ENCODE data around the gene CPXM2. TPM values are rescaled to one million over a fixed set of nuclear protein-coding genes. Genes with fewer than 3 reads are reported as not detected.

The CPXM2 gene
- total and polyA plus RNA-seq, 2 experiments from 2014 or later, result 3.7 to 4.9 TPM

DNA sequence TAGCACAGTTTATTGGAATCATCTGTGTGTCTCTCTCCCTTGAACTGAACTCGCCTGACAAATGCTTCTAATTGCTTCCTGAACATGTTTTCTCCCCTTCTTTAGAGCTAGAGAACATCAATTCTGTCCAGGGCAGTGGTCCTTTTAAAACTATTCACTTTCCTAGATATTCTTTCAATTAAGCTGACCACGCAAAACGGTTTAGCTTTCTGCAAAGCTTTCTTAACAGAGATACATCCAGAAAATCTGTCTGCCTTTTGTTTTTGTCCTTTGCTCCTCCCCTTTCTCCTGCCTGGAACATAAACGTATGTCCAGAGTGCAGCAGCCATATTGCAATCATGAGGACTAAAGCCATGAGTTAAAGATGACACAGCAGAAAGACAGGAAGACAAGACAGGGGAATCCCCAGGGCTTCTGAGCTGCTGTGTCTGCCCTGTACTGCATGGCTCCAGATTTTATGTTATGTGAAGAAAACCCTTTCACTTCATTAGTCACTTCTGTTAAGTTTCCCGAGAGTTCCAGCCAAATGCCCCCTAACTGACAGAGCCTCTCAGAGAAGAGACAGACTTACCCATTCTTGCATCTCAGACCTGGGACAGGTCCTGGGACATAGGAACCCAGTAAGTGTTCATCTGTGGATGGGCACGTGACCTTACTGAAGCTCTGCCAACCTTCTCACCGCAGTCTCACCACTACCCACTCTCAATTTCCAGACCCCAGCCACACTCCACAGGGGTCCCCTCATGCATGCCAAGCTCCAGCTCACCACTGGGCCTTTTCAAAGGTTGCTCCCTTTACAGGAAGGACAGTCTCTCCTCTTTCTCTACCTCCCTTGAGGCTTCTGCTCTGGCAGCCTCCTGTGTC is 35.0 kb upstream of the CPXM2 start:
- Histone ChIP-seq H3K4me2 (no peak overlapping the region), H3K4me1 (ENCODE audit: insufficient read depth) (no peaks in the 10 kb centered on the region), H3K4me3 (no peak overlapping the region), H3K27me3 (peaks cover 4% of the 10 kb centered on the region), H3K9me2 (replicated peaks; ENCODE audit: insufficient read depth) (no peaks in the 10 kb centered on the region), H3K27ac (no peak overlapping the region), H4K20me1 (ENCODE audit: insufficient read depth, poor library complexity, severe bottlenecking) (no peaks in the 10 kb centered on the region), H3K36me3 (replicated peaks; ENCODE audit: insufficient read depth, low read depth) (no peaks in the 10 kb centered on the region), H2AFZ (no peak overlapping the region), H3K79me2 (no peaks in the 10 kb centered on the region), H3K9me3 (ENCODE audit: low read depth) (no peaks in the 10 kb centered on the region)
- no peak for TF ChIP-seq EZH2phosphoT487 (IDR thresholded peaks at IDR 0.05; ENCODE audit: low read depth, severe bottlenecking, unreplicated experiment)
- TF ChIP-seq EZH2 (IDR thresholded peaks at IDR 0.05; ENCODE audit: borderline replicate concordance), result no peak
- TF ChIP-seq, protein P1, sequence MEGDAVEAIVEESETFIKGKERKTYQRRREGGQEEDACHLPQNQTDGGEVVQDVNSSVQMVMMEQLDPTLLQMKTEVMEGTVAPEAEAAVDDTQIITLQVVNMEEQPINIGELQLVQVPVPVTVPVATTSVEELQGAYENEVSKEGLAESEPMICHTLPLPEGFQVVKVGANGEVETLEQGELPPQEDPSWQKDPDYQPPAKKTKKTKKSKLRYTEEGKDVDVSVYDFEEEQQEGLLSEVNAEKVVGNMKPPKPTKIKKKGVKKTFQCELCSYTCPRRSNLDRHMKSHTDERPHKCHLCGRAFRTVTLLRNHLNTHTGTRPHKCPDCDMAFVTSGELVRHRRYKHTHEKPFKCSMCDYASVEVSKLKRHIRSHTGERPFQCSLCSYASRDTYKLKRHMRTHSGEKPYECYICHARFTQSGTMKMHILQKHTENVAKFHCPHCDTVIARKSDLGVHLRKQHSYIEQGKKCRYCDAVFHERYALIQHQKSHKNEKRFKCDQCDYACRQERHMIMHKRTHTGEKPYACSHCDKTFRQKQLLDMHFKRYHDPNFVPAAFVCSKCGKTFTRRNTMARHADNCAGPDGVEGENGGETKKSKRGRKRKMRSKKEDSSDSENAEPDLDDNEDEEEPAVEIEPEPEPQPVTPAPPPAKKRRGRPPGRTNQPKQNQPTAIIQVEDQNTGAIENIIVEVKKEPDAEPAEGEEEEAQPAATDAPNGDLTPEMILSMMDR (IDR thresholded peaks at IDR 0.05; ENCODE audit: poor library complexity), result no peak
- no peak for DNase-seq (ENCODE audit: low spot score)
- WGBS (ENCODE audit: low lambda C conversion rate, missing lambda C conversion rate), result 77% methylated on average over 7 of the region's 7 CpGs

DNA sequence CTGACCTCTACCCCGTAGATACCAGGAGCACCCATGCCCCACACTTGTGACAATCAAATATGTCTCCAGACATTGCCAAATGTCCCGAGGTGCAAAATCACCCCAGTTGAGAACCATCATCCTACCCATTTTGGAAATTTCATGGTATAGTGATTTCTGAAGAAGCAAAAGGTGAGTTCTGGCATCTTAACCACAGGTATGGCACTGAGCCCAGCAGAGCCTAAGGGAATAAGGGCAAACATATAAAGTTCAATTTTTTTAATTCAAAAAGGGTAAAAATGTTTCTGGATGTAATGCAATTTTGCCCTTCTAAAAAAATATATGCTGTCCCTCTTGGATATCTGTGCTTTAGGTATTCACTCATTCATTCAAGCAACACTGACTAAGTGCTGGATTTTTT is 30.5 kb upstream of the CPXM2 start:
- H3K4me3 ChIP-seq, result no peak overlapping the region
- no peak overlapping the region for H3K27ac ChIP-seq
- no peaks in the 10 kb centered on the region for H3K36me3 ChIP-seq (replicated peaks; ENCODE audit: insufficient read depth, low read depth)
- DNase-seq (ENCODE audit: low spot score), result no peak
- no peaks in the 10 kb centered on the region for H3K9me2 ChIP-seq (replicated peaks; ENCODE audit: insufficient read depth)
- H3K9me3 ChIP-seq (ENCODE audit: low read depth), result no peaks in the 10 kb centered on the region
- 65% methylated on average over 2 of the region's 2 CpGs for WGBS (ENCODE audit: low lambda C conversion rate, missing lambda C conversion rate)
- no peak overlapping the region for H2AFZ ChIP-seq
- H3K79me2 ChIP-seq, result no peaks in the 10 kb centered on the region
- TF ChIP-seq, protein P1 (IDR thresholded peaks at IDR 0.05; ENCODE audit: poor library complexity), result no peak
- no peak for TF ChIP-seq EZH2phosphoT487 (IDR thresholded peaks at IDR 0.05; ENCODE audit: low read depth, severe bottlenecking, unreplicated experiment)
- H3K4me2 ChIP-seq, result no peak overlapping the region
- no peaks in the 10 kb centered on the region for H4K20me1 ChIP-seq (ENCODE audit: insufficient read depth, poor library complexity, severe bottlenecking)
- H3K4me1 ChIP-seq (ENCODE audit: insufficient read depth), result no peaks in the 10 kb centered on the region
- H3K27me3 ChIP-seq, result peaks cover 4% of the 10 kb centered on the region

DNA sequence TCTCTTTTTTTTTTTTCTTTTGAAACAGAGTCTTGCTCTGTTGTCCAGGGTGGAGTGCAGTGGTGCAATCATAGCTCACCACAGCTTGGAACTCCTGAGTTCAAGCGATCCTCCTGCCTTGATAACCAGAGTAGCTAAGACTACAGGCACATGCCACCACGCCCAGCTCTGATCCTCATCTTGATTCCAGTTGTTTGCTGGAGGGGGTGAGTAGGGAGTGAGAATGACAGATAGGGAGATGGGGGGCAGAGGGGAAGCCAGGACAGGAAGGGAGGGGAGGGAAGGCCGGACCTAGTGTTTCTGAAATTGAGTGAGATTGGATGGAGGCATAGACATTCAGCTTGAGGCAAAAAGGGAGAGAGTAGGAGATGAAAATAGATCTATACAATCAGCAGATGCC is 25.2 kb upstream of the CPXM2 start:
- Histone ChIP-seq H3K27ac (no peak overlapping the region), H3K4me2 (no peak overlapping the region), H3K4me1 (ENCODE audit: insufficient read depth) (peaks cover 4% of the 10 kb centered on the region), H2AFZ (no peak overlapping the region), H3K9me3 (ENCODE audit: low read depth) (no peaks in the 10 kb centered on the region), H3K27me3 (no peaks in the 10 kb centered on the region), H3K79me2 (no peaks in the 10 kb centered on the region), H4K20me1 (ENCODE audit: insufficient read depth, poor library complexity, severe bottlenecking) (no peaks in the 10 kb centered on the region), H3K4me3 (no peak overlapping the region), H3K36me3 (replicated peaks; ENCODE audit: insufficient read depth, low read depth) (no peaks in the 10 kb centered on the region), H3K9me2 (replicated peaks; ENCODE audit: insufficient read depth) (no peaks in the 10 kb centered on the region)
- no peak for DNase-seq (ENCODE audit: low spot score)
- WGBS (ENCODE audit: low lambda C conversion rate, missing lambda C conversion rate), result 93% methylated on average over 2 of the region's 3 CpGs
- TF ChIP-seq, protein P1 (IDR thresholded peaks at IDR 0.05; ENCODE audit: poor library complexity), result no peak
- TF ChIP-seq EZH2 (IDR thresholded peaks at IDR 0.05; ENCODE audit: borderline replicate concordance) (no peak), EZH2phosphoT487 (IDR thresholded peaks at IDR 0.05; ENCODE audit: low read depth, severe bottlenecking, unreplicated experiment) (no peak)
